OCI-LY1 (cell line): Measurements from ENCODE around the gene CTNNA2.

Experiments
- H2AFZ ChIP-seq: fragments of 200-600 bp; sonication (generic), shearing (Covaris generic); 2 replicates; pipeline ENCODE4 v1.6.0; 2014; ENCODE audit warnings: antibody characterized with exemption, mild to moderate bottlenecking, low read length
- H3F3A ChIP-seq: fragments of 200-600 bp; sonication (generic), shearing (Covaris generic); 2 replicates; pipeline ENCODE4 v1.6.0; 2014; ENCODE audit warnings: mild to moderate bottlenecking, antibody characterized with exemption, low read length, moderate library complexity; ENCODE audit not compliant: insufficient read depth
- H3K27ac ChIP-seq: fragments of 200-600 bp; sonication (generic); 2 replicates; pipeline ENCODE4 v1.5.1; 2014; ENCODE audit warnings: low read length, mixed run types, mild to moderate bottlenecking, low read depth; ENCODE audit not compliant: poor library complexity, severe bottlenecking
- H3K27me3 ChIP-seq: fragments of 200-600 bp; sonication (generic); 2 replicates; pipeline ENCODE4 v1.6.0; 2014; ENCODE audit warnings: antibody characterized with exemption, mild to moderate bottlenecking, low read length, moderate library complexity; ENCODE audit not compliant: insufficient read depth
- H3K36me3 ChIP-seq: fragments of 200-600 bp; sonication (generic); 2 replicates; pipeline ENCODE4 v1.6.1; 2014; ENCODE audit warnings: mild to moderate bottlenecking, antibody characterized with exemption, low read length, moderate library complexity, mixed read lengths; ENCODE audit not compliant: insufficient read depth
- H3K4me1 ChIP-seq: fragments of 200-600 bp; sonication (generic); 2 replicates; pipeline ENCODE4 v1.5.1; 2014; ENCODE audit warnings: mild to moderate bottlenecking, low read length, moderate library complexity; ENCODE audit not compliant: insufficient read depth, severe bottlenecking
- H3K4me2 ChIP-seq: fragments of 200-600 bp; sonication (generic), shearing (Covaris generic); 2 replicates; pipeline ENCODE4 v1.6.1; 2014; ENCODE audit warnings: low read length
- H3K4me3 ChIP-seq: fragments of 200-600 bp; sonication (generic); 2 replicates; pipeline ENCODE4 v1.5.1; 2014; ENCODE audit warnings: low read length, low read depth, mild to moderate bottlenecking, mixed read lengths; ENCODE audit not compliant: poor library complexity, severe bottlenecking
- H3K79me2 ChIP-seq: fragments of 200-600 bp; shearing (Covaris generic); 2 replicates; pipeline ENCODE4 v1.6.1; 2016; ENCODE audit warnings: mixed run types, low read length, mixed read lengths; ENCODE audit not compliant: insufficient read depth
- H3K9ac ChIP-seq: fragments of 200-600 bp; sonication (generic), shearing (Covaris generic); 2 replicates; pipeline ENCODE4 v1.6.1; 2014; ENCODE audit warnings: mild to moderate bottlenecking, low read length, mixed read lengths
- H3K9me2 ChIP-seq: fragments of 200-600 bp; sonication (generic), shearing (Covaris generic); 2 replicates; pipeline ENCODE4 v1.6.1; 2014; ENCODE audit warnings: low read depth, mild to moderate bottlenecking, low read length, mixed read lengths
- H3K9me3 ChIP-seq: fragments of 200-600 bp; shearing (Covaris generic); 2 replicates; pipeline ENCODE4 v1.6.1; 2014; ENCODE audit warnings: low read length, mixed read lengths
- H4K20me1 ChIP-seq: fragments of 200-600 bp; sonication (generic), shearing (Covaris generic); 2 replicates; pipeline ENCODE4 v1.6.0; 2016; ENCODE audit warnings: mild to moderate bottlenecking, low read length; ENCODE audit not compliant: insufficient read depth
- EZH2 ChIP-seq: fragments of 200-600 bp; sonication (generic), shearing (Covaris generic); IDR thresholded peaks from 2 replicates; pipeline ENCODE4 v1.8.0; 2017; ENCODE audit warnings: borderline replicate concordance, mixed run types, mild to moderate bottlenecking, antibody characterized with exemption, low read length, moderate library complexity, mixed read lengths
- TF ChIP-seq, protein P1 (sequence below): fragments of 200-600 bp; sonication (generic), shearing (Covaris generic); IDR thresholded peaks from 2 replicates; pipeline ENCODE4 v1.5.1; 2017; ENCODE audit warnings: mild to moderate bottlenecking, antibody characterized with exemption, low read length, moderate library complexity, mixed read lengths

The CTNNA2 gene

GRCh38 chr2:79817288-79817687, 304.4 kb downstream of the CTNNA2 start:
- Histone ChIP-seq H2AFZ (no peak overlapping the region), H3K9me2 (no peaks in the 10 kb centered on the region), H3K79me2 (no peaks in the 10 kb centered on the region), H4K20me1 (no peaks in the 10 kb centered on the region), H3K9ac (no peak overlapping the region), H3K9me3 (no peaks in the 10 kb centered on the region), H3F3A (no peaks in the 10 kb centered on the region), H3K4me3 (no peak overlapping the region), H3K4me1 (no peaks in the 10 kb centered on the region), H3K27ac (no peak overlapping the region), H3K36me3 (no peaks in the 10 kb centered on the region), H3K4me2 (no peak overlapping the region), H3K27me3 (no peaks in the 10 kb centered on the region)
- TF ChIP-seq EZH2 = no peak
- TF ChIP-seq, protein P1, sequence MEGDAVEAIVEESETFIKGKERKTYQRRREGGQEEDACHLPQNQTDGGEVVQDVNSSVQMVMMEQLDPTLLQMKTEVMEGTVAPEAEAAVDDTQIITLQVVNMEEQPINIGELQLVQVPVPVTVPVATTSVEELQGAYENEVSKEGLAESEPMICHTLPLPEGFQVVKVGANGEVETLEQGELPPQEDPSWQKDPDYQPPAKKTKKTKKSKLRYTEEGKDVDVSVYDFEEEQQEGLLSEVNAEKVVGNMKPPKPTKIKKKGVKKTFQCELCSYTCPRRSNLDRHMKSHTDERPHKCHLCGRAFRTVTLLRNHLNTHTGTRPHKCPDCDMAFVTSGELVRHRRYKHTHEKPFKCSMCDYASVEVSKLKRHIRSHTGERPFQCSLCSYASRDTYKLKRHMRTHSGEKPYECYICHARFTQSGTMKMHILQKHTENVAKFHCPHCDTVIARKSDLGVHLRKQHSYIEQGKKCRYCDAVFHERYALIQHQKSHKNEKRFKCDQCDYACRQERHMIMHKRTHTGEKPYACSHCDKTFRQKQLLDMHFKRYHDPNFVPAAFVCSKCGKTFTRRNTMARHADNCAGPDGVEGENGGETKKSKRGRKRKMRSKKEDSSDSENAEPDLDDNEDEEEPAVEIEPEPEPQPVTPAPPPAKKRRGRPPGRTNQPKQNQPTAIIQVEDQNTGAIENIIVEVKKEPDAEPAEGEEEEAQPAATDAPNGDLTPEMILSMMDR = no peak

- TF ChIP-seq, protein P1 = no peak
- no peak for TF ChIP-seq EZH2
- no peaks in the 10 kb centered on the region for H3K27me3 ChIP-seq
- no peak overlapping the region for H3K4me2 ChIP-seq
- H3F3A ChIP-seq = no peaks in the 10 kb centered on the region
- no peak overlapping the region for H2AFZ ChIP-seq
- no peaks in the 10 kb centered on the region for H3K4me1 ChIP-seq
- no peaks in the 10 kb centered on the region for H3K9me3 ChIP-seq
- no peaks in the 10 kb centered on the region for H3K9me2 ChIP-seq
- H3K4me3 ChIP-seq = no peak overlapping the region
- H3K79me2 ChIP-seq = no peaks in the 10 kb centered on the region
- H3K9ac ChIP-seq = no peak overlapping the region
- H3K36me3 ChIP-seq = no peaks in the 10 kb centered on the region
- no peaks in the 10 kb centered on the region for H4K20me1 ChIP-seq
- no peak overlapping the region for H3K27ac ChIP-seq
These were observed 307.4 kb downstream of the CTNNA2 start for GRCh38 chr2:79820281-79820680.

GRCh38 chr2:79822136-79822535, 309.3 kb downstream of the CTNNA2 start:
- Histone ChIP-seq H2AFZ (no peak overlapping the region), H3K4me1 (no peaks in the 10 kb centered on the region), H3K79me2 (no peaks in the 10 kb centered on the region), H3K9me2 (no peaks in the 10 kb centered on the region), H3K4me2 (no peak overlapping the region), H3K36me3 (no peaks in the 10 kb centered on the region), H3K27ac (no peak overlapping the region), H3K9ac (no peak overlapping the region), H3K27me3 (no peaks in the 10 kb centered on the region), H3K9me3 (no peaks in the 10 kb centered on the region), H4K20me1 (no peaks in the 10 kb centered on the region), H3F3A (no peaks in the 10 kb centered on the region), H3K4me3 (no peak overlapping the region)
- TF ChIP-seq, protein P1 = no peak
- TF ChIP-seq EZH2 = no peak
